ENCODE measurements around the gene MRPL41. TPM values are rescaled to one million over a fixed set of nuclear protein-coding genes. Genes with fewer than 3 reads are reported as not detected.
"Not testable (repeated sequence)": the region's sequence is repeated elsewhere in the genome, so short reads cannot be mapped to it uniquely, and the experiment has no call there.

MRPL41 gene
- total RNA-seq, 2 donors from 2014 or later, result 75.8 to 133 TPM

DNA sequence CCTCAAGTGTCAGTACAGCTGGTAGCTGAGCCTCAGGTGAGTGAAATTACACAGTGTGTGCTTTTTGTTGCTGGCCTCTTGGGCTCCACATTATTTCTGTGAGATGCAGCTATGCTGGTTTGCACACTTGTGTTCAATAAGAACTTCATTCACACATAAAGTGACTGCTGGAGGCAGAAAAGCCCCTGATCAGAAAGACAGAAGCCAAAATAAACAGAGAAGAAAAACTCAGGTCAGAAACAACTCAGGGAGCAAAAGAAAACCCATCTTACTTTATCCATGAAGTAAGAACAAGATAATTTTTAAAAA is 16.6 kb upstream of the MRPL41 start:
- H3K27ac ChIP-seq, result peak overlapping the region; percentile 20 to 52
- no peaks in the 10 kb centered on the region for H3K27me3 ChIP-seq (replicated peaks; ENCODE audit: insufficient read depth)
- DNase-seq (ENCODE audit: low spot score), result no peak
- H3K9me3 ChIP-seq, result no peaks in the 10 kb centered on the region
- H3K4me3 ChIP-seq, result no peak overlapping the region
- H3K36me3 ChIP-seq, result no peaks in the 10 kb centered on the region
- no peak for TF ChIP-seq POLR2A (IDR thresholded peaks at IDR 0.05)
- TF ChIP-seq, protein P1, sequence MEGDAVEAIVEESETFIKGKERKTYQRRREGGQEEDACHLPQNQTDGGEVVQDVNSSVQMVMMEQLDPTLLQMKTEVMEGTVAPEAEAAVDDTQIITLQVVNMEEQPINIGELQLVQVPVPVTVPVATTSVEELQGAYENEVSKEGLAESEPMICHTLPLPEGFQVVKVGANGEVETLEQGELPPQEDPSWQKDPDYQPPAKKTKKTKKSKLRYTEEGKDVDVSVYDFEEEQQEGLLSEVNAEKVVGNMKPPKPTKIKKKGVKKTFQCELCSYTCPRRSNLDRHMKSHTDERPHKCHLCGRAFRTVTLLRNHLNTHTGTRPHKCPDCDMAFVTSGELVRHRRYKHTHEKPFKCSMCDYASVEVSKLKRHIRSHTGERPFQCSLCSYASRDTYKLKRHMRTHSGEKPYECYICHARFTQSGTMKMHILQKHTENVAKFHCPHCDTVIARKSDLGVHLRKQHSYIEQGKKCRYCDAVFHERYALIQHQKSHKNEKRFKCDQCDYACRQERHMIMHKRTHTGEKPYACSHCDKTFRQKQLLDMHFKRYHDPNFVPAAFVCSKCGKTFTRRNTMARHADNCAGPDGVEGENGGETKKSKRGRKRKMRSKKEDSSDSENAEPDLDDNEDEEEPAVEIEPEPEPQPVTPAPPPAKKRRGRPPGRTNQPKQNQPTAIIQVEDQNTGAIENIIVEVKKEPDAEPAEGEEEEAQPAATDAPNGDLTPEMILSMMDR (IDR thresholded peaks at IDR 0.05), result no peak
- TF ChIP-seq POLR2AphosphoS5 (IDR thresholded peaks at IDR 0.05), result no peak
- intact Hi-C loops (cut with DNase I), result no loop called here
- peaks cover 4% of the 10 kb centered on the region for H3K4me1 ChIP-seq (replicated peaks)

DNA sequence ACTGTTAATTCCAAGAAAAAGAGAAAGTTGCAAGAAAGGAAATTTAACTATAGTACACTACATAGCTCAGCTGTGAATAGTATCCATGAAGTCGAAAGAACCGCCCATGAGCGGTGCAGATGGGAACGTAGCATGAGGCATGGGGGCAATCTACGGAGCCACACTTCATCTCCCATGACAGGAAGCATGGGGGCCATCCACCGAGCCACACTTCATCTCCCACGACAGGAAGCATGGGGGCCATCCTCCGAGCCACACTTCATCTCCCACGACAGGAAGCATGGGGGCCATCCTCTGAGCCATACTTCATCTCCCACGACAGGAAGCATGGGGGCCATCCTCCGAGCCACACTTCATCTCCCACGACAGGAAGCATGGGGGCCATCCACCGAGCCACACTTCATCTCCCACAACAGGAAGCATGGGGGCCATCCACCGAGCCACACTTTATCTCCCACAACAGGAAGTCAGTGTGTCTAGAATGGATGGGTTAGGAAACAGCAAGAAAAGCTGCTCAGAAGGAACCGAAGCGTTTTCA is 15.0 kb upstream of the MRPL41 start:
- DNase-seq (ENCODE audit: low spot score); H3K4me3 ChIP-seq; H3K36me3 ChIP-seq; H3K27me3 ChIP-seq (replicated peaks; ENCODE audit: insufficient read depth); H3K27ac ChIP-seq; H3K4me1 ChIP-seq (replicated peaks); H3K9me3 ChIP-seq; intact Hi-C loops (cut with DNase I): not testable (repeated sequence)
- WGBS, result 89% methylated on average over 16 of the region's 16 CpGs

DNA sequence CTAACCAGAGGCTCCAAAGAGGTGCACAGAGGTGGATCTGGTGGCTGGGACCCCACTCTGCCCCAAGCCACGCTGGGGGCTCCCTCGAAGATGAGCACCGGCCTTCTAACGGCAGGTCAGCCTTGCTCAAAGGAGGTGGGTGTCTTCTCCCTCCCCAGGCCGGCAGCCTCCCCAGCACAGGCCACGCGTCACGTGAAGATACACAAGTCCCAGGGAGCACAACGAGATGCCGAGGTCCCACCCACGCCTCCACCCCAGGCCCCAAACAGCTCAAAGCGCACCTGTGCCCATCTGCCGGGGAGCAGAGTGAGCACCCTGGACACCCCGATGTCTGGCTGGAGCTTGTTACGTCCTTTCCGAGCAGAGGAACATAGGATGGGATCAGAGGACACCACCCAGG is 13.6 kb upstream of the MRPL41 start:
- Histone ChIP-seq H3K27me3 (replicated peaks; ENCODE audit: insufficient read depth) (no peaks in the 10 kb centered on the region), H3K9me3 (no peaks in the 10 kb centered on the region), H3K27ac (no peak overlapping the region), H3K4me1 (replicated peaks) (peaks cover 4% of the 10 kb centered on the region), H3K4me3 (no peak overlapping the region), H3K36me3 (no peaks in the 10 kb centered on the region)
- intact Hi-C loops (cut with DNase I), result no loop called here
- WGBS, result 95% methylated on average over 16 of the region's 16 CpGs
- no peak for DNase-seq (ENCODE audit: low spot score)
- no peak for TF ChIP-seq POLR2A (IDR thresholded peaks at IDR 0.05)
- TF ChIP-seq, protein P1 (IDR thresholded peaks at IDR 0.05), result no peak
- no peak for TF ChIP-seq POLR2AphosphoS5 (IDR thresholded peaks at IDR 0.05)

DNA sequence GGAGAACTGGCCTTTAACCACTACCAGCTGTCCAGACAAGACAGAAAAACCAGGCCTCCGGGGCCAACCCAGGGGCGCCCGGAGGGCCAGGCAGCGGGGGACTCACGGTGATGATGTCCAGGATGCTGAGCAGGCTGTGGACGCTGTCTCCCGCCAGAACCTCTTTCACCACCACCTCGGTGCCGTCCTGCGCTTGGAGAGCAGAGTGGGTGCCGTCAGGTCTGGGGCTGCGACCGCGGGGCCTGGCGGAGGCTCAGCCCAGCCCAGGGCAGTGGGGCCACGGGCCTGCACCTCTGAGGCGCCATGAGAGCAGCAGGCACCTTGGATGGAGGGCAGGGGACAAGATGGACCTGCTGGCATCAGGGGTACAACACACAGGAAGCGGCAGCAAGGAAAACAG is 11.1 kb upstream of the MRPL41 start:
- H3K4me3 ChIP-seq, result no peak overlapping the region
- H3K9me3 ChIP-seq, result no peaks in the 10 kb centered on the region
- intact Hi-C loops (cut with DNase I), result no loop called here
- no peak for DNase-seq (ENCODE audit: low spot score)
- H3K27me3 ChIP-seq (replicated peaks; ENCODE audit: insufficient read depth), result no peaks in the 10 kb centered on the region
- no peaks in the 10 kb centered on the region for H3K4me1 ChIP-seq (replicated peaks)
- WGBS, result 89% methylated on average over 18 of the region's 18 CpGs
- no peaks in the 10 kb centered on the region for H3K36me3 ChIP-seq
- no peak overlapping the region for H3K27ac ChIP-seq
- TF ChIP-seq, protein P1 (IDR thresholded peaks at IDR 0.05), result no peak
- no peak for TF ChIP-seq POLR2AphosphoS5 (IDR thresholded peaks at IDR 0.05)
- no peak for TF ChIP-seq POLR2A (IDR thresholded peaks at IDR 0.05)

DNA sequence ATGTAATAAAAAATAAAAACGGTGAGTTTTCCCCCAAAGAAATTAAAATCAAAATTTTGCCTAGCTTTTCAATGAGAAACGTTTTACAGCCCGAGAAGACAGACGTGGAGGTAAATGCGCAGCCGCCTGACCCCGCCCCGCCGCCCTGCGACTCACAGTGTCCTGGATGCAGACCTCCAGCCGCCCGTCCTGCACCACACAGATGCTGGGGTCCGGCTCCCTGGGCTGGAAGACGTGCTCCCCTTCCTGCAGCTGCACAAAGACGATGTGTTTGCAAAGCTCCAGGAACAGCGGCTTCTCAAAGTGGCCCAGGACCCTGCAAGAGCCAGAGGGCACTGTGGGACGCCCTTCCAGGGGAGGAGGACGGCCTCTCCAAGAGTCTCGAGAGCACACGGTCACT is 9.2 kb upstream of the MRPL41 start:
- intact Hi-C loops (cut with DNase I), result no loop called here
- TF ChIP-seq POLR2A (IDR thresholded peaks at IDR 0.05) (no peak), POLR2AphosphoS5 (IDR thresholded peaks at IDR 0.05) (no peak)
- TF ChIP-seq, protein P1 (IDR thresholded peaks at IDR 0.05), result no peak
- H3K4me3 ChIP-seq, result no peak overlapping the region
- DNase-seq (ENCODE audit: low spot score), result no peak
- H3K4me1 ChIP-seq (replicated peaks), result no peaks in the 10 kb centered on the region
- whole genome bisulfite sequencing, result 92% methylated on average over 20 of the region's 20 CpGs
- no peak overlapping the region for H3K27ac ChIP-seq
- H3K27me3 ChIP-seq (replicated peaks; ENCODE audit: insufficient read depth), result no peaks in the 10 kb centered on the region
- H3K36me3 ChIP-seq, result no peaks in the 10 kb centered on the region
- H3K9me3 ChIP-seq, result no peaks in the 10 kb centered on the region
